Activated naive CD4-positive, alpha-beta T cell treated with anti-CD3 and anti-CD28 coated beads, Interleukin-2, amount 10 ng/mL, durations not matched to agents 7 days and 5 days (primary cell): ENCODE results near the gene MSI2.

Experiments
- CTCF ChIA-PET: fragments of 350-600 bp; sonication (Branson Sonifier 250); formaldehyde crosslinking; loops from one replicate; lab custom pipeline; 2021; ENCODE audit warnings: antibody characterized with exemption; lab: Charles Lee
- DNase-seq: peaks from one replicate; pipeline ENCODE4 v3.0.0-alpha.2; 2020
- H3K27ac Mint-ChIP-seq: one replicate; pipeline ENCODE4 v1.8.0; 2021; ENCODE audit warnings: mild to moderate bottlenecking, moderate library complexity, mixed read lengths
- H3K27me3 Mint-ChIP-seq: one replicate; pipeline ENCODE4 v1.8.0; 2021; ENCODE audit warnings: mild to moderate bottlenecking, mixed read lengths
- H3K36me3 Mint-ChIP-seq: one replicate; pipeline ENCODE4 v1.8.0; 2021; ENCODE audit warnings: mixed read lengths
- H3K4me1 Mint-ChIP-seq: one replicate; pipeline ENCODE4 v1.8.0; 2021; ENCODE audit warnings: mixed read lengths
- H3K4me3 Mint-ChIP-seq: one replicate; pipeline ENCODE4 v1.8.0; 2021; ENCODE audit warnings: mild to moderate bottlenecking, moderate library complexity, mixed read lengths
- H3K9me3 Mint-ChIP-seq: one replicate; pipeline ENCODE4 v1.8.0; 2021; ENCODE audit warnings: mixed read lengths

Gene MSI2

GRCh38 chr17:57692770-57693169, 436.4 kb downstream of the MSI2 start:
- Mint-ChIP-seq H3K27ac (peak overlapping the region; percentile 62), H3K4me3 (peak overlapping the region; percentile 1)

GRCh38 chr17:57694051-57694450, 437.7 kb downstream of the MSI2 start:
- peaks cover 6% of the 10 kb centered on the region for H3K9me3 Mint-ChIP-seq
- peaks cover 11% of the 10 kb centered on the region for H3K36me3 Mint-ChIP-seq
- H3K4me3 Mint-ChIP-seq, result no peak overlapping the region
- DNase-seq, result no peak
- peaks cover 22% of the 10 kb centered on the region for H3K4me1 Mint-ChIP-seq
- H3K27me3 Mint-ChIP-seq, result peaks cover 4% of the 10 kb centered on the region
- CTCF ChIA-PET, result interaction anchor here (1.3 to 1.5 kb wide), 2 partner anchors 90 to 96 kb away, joined by 6 read pairs; no protein-coding TSS in a partner anchor
- no peak overlapping the region for H3K27ac Mint-ChIP-seq

More at GRCh38 chr17:57692770-57693169, 436.4 kb downstream of the MSI2 start:
- peaks cover 4% of the 10 kb centered on the region for H3K27me3 Mint-ChIP-seq
- CTCF ChIA-PET, result no interaction called here
- peaks cover 6% of the 10 kb centered on the region for H3K9me3 Mint-ChIP-seq
- H3K4me1 Mint-ChIP-seq, result peaks cover 22% of the 10 kb centered on the region
- peaks cover 11% of the 10 kb centered on the region for H3K36me3 Mint-ChIP-seq
- no peak for DNase-seq

- Mint-ChIP-seq H3K9me3 (peaks cover 6% of the 10 kb centered on the region), H3K27me3 (no peaks in the 10 kb centered on the region), H3K4me3 (no peak overlapping the region), H3K27ac (no peak overlapping the region), H3K36me3 (peaks cover 11% of the 10 kb centered on the region), H3K4me1 (peaks cover 22% of the 10 kb centered on the region)
- CTCF ChIA-PET, result no interaction called here
- no peak for DNase-seq
These were observed 439.7 kb downstream of the MSI2 start for GRCh38 chr17:57696050-57696449.

- Mint-ChIP-seq H3K9me3 (peaks cover 6% of the 10 kb centered on the region), H3K27ac (no peak overlapping the region), H3K4me1 (peaks cover 19% of the 10 kb centered on the region), H3K27me3 (no peaks in the 10 kb centered on the region), H3K36me3 (peaks cover 10% of the 10 kb centered on the region), H3K4me3 (no peak overlapping the region)
- no peak for DNase-seq
- CTCF ChIA-PET, result no interaction called here
These were observed 440.9 kb downstream of the MSI2 start for GRCh38 chr17:57697197-57697596.

GRCh38 chr17:57697891-57698711, 441.8 kb downstream of the MSI2 start:
- H3K27ac Mint-ChIP-seq, result no peak overlapping the region
- H3K36me3 Mint-ChIP-seq, result peaks cover 5% of the 10 kb centered on the region
- peaks cover 6% of the 10 kb centered on the region for H3K9me3 Mint-ChIP-seq
- no peak for DNase-seq
- no peaks in the 10 kb centered on the region for H3K27me3 Mint-ChIP-seq
- CTCF ChIA-PET, result no interaction called here
- peaks cover 10% of the 10 kb centered on the region for H3K4me1 Mint-ChIP-seq
- no peak overlapping the region for H3K4me3 Mint-ChIP-seq

GRCh38 chr17:57699751-57700219, 443.5 kb downstream of the MSI2 start:
- CTCF ChIA-PET, result no interaction called here
- H3K27ac Mint-ChIP-seq, result no peak overlapping the region

GRCh38 chr17:57701124-57701523, 444.8 kb downstream of the MSI2 start:
- CTCF ChIA-PET, result no interaction called here
- no peak overlapping the region for H3K4me3 Mint-ChIP-seq
- no peak for DNase-seq
- no peaks in the 10 kb centered on the region for H3K36me3 Mint-ChIP-seq
- no peaks in the 10 kb centered on the region for H3K9me3 Mint-ChIP-seq
- no peak overlapping the region for H3K27ac Mint-ChIP-seq
- H3K27me3 Mint-ChIP-seq, result peaks cover 4% of the 10 kb centered on the region
- H3K4me1 Mint-ChIP-seq, result no peaks in the 10 kb centered on the region

More at GRCh38 chr17:57699751-57700219, 443.5 kb downstream of the MSI2 start:
- peaks cover 2% of the 10 kb centered on the region for H3K9me3 Mint-ChIP-seq
- no peaks in the 10 kb centered on the region for H3K36me3 Mint-ChIP-seq
- no peak for DNase-seq
- H3K4me1 Mint-ChIP-seq, result no peaks in the 10 kb centered on the region
- H3K4me3 Mint-ChIP-seq, result no peak overlapping the region
- H3K27me3 Mint-ChIP-seq, result no peaks in the 10 kb centered on the region

GRCh38 chr17:57703273-57703672, 446.9 kb downstream of the MSI2 start:
- no peak for DNase-seq
- CTCF ChIA-PET, result no interaction called here
- Mint-ChIP-seq H3K4me1 (no peaks in the 10 kb centered on the region), H3K27ac (no peak overlapping the region), H3K27me3 (peaks cover 23% of the 10 kb centered on the region), H3K9me3 (no peaks in the 10 kb centered on the region), H3K4me3 (no peak overlapping the region), H3K36me3 (no peaks in the 10 kb centered on the region)

GRCh38 chr17:57704448-57704847, 448.1 kb downstream of the MSI2 start:
- CTCF ChIA-PET, result no interaction called here
- Mint-ChIP-seq H3K27ac (no peak overlapping the region), H3K4me1 (no peaks in the 10 kb centered on the region), H3K4me3 (no peak overlapping the region), H3K27me3 (peaks cover 24% of the 10 kb centered on the region), H3K36me3 (no peaks in the 10 kb centered on the region), H3K9me3 (no peaks in the 10 kb centered on the region)
- DNase-seq, result no peak

- peaks cover 3% of the 10 kb centered on the region for H3K9me3 Mint-ChIP-seq
- no peaks in the 10 kb centered on the region for H3K4me1 Mint-ChIP-seq
- peaks cover 29% of the 10 kb centered on the region for H3K27me3 Mint-ChIP-seq
- CTCF ChIA-PET, result no interaction called here
- no peaks in the 10 kb centered on the region for H3K36me3 Mint-ChIP-seq
- H3K27ac Mint-ChIP-seq, result no peak overlapping the region
- no peak for DNase-seq
- H3K4me3 Mint-ChIP-seq, result no peak overlapping the region
These were observed 449.8 kb downstream of the MSI2 start for GRCh38 chr17:57705921-57706695.

- no peak overlapping the region for H3K4me3 Mint-ChIP-seq
- H3K27ac Mint-ChIP-seq, result no peak overlapping the region
- H3K9me3 Mint-ChIP-seq, result peaks cover 3% of the 10 kb centered on the region
- H3K4me1 Mint-ChIP-seq, result no peaks in the 10 kb centered on the region
- peaks cover 35% of the 10 kb centered on the region for H3K27me3 Mint-ChIP-seq
- DNase-seq, result no peak
- H3K36me3 Mint-ChIP-seq, result no peaks in the 10 kb centered on the region
- CTCF ChIA-PET, result no interaction called here
These were observed 450.4 kb downstream of the MSI2 start for GRCh38 chr17:57706761-57707160.

GRCh38 chr17:57707892-57708291, 451.6 kb downstream of the MSI2 start:
- Mint-ChIP-seq H3K9me3 (peaks cover 3% of the 10 kb centered on the region), H3K27me3 (peaks cover 35% of the 10 kb centered on the region), H3K4me3 (no peak overlapping the region), H3K27ac (no peak overlapping the region), H3K36me3 (no peaks in the 10 kb centered on the region), H3K4me1 (no peaks in the 10 kb centered on the region)
- CTCF ChIA-PET, result no interaction called here
- no peak for DNase-seq

- H3K27ac Mint-ChIP-seq, result no peak overlapping the region
- CTCF ChIA-PET, result no interaction called here
- DNase-seq, result no peak
These were observed 452.1 kb downstream of the MSI2 start for GRCh38 chr17:57708410-57708809.

GRCh38 chr17:57713140-57713539, 456.8 kb downstream of the MSI2 start:
- no peak for DNase-seq
- Mint-ChIP-seq H3K9me3 (peaks cover 3% of the 10 kb centered on the region), H3K4me1 (no peaks in the 10 kb centered on the region), H3K27ac (no peak overlapping the region), H3K36me3 (no peaks in the 10 kb centered on the region), H3K4me3 (no peak overlapping the region), H3K27me3 (peaks cover 57% of the 10 kb centered on the region)
- CTCF ChIA-PET, result interaction anchor here (0.9 kb wide), 1 partner anchor 41 kb away, joined by 3 read pairs; no protein-coding TSS in a partner anchor

More at GRCh38 chr17:57708410-57708809, 452.1 kb downstream of the MSI2 start:
- Mint-ChIP-seq H3K4me3 (no peak overlapping the region), H3K9me3 (peaks cover 3% of the 10 kb centered on the region), H3K36me3 (no peaks in the 10 kb centered on the region), H3K4me1 (no peaks in the 10 kb centered on the region), H3K27me3 (peaks cover 39% of the 10 kb centered on the region)
